ENCODE results near the gene UBE2E2.

UBE2E2 gene

GRCh38 chr3:23566499-23566898 lies 363.4 kb downstream of the UBE2E2 start:
- Histone ChIP-seq H3K36me3 (ENCODE audit: control insufficient read depth, low read length) (no peaks in the 10 kb centered on the region), H3K4me2 (ENCODE audit: low read length) (no peak overlapping the region), H3K4me1 (ENCODE audit: control insufficient read depth, low read length) (no peaks in the 10 kb centered on the region), H3K79me2 (ENCODE audit: control insufficient read depth, low read length) (no peaks in the 10 kb centered on the region), H4K20me1 (ENCODE audit: control insufficient read depth, insufficient read depth, low read depth, low read length) (no peaks in the 10 kb centered on the region), H3K27ac (ENCODE audit: low read depth, low read length) (no peak overlapping the region), H3K9me3 (ENCODE audit: control insufficient read depth, insufficient read depth, low read length) (no peaks in the 10 kb centered on the region), H3K4me3 (ENCODE audit: low read length) (no peak overlapping the region), H3K9me2 (replicated peaks; ENCODE audit: control insufficient read depth, low read length) (no peaks in the 10 kb centered on the region), H3F3A (ENCODE audit: control insufficient read depth, insufficient read depth) (no peaks in the 10 kb centered on the region), H3K27me3 (ENCODE audit: control insufficient read depth, low read length) (no peaks in the 10 kb centered on the region)
- no peak for TF ChIP-seq CTCF (IDR thresholded peaks at IDR 0.05; ENCODE audit: low read depth, low read length, poor library complexity, severe bottlenecking)
- no peak for TF ChIP-seq EZH2phosphoT487 (IDR thresholded peaks at IDR 0.05; ENCODE audit: borderline replicate concordance, low read length)

GRCh38 chr3:23567917-23568316 lies 364.8 kb downstream of the UBE2E2 start:
- H3F3A ChIP-seq (ENCODE audit: control insufficient read depth, insufficient read depth), result no peaks in the 10 kb centered on the region
- no peak overlapping the region for H3K4me3 ChIP-seq (ENCODE audit: low read length)
- TF ChIP-seq EZH2phosphoT487 (IDR thresholded peaks at IDR 0.05; ENCODE audit: borderline replicate concordance, low read length), result no peak
- TF ChIP-seq CTCF (IDR thresholded peaks at IDR 0.05; ENCODE audit: low read depth, low read length, poor library complexity, severe bottlenecking), result no peak
- no peaks in the 10 kb centered on the region for H3K36me3 ChIP-seq (ENCODE audit: control insufficient read depth, low read length)
- no peaks in the 10 kb centered on the region for H4K20me1 ChIP-seq (ENCODE audit: control insufficient read depth, insufficient read depth, low read depth, low read length)
- no peaks in the 10 kb centered on the region for H3K27me3 ChIP-seq (ENCODE audit: control insufficient read depth, low read length)
- no peaks in the 10 kb centered on the region for H3K4me1 ChIP-seq (ENCODE audit: control insufficient read depth, low read length)
- H3K79me2 ChIP-seq (ENCODE audit: control insufficient read depth, low read length), result no peaks in the 10 kb centered on the region
- no peak overlapping the region for H3K4me2 ChIP-seq (ENCODE audit: low read length)
- H3K9me2 ChIP-seq (replicated peaks; ENCODE audit: control insufficient read depth, low read length), result no peaks in the 10 kb centered on the region
- H3K27ac ChIP-seq (ENCODE audit: low read depth, low read length), result no peak overlapping the region
- no peaks in the 10 kb centered on the region for H3K9me3 ChIP-seq (ENCODE audit: control insufficient read depth, insufficient read depth, low read length)

GRCh38 chr3:23573827-23574226 lies 370.7 kb downstream of the UBE2E2 start:
- no peaks in the 10 kb centered on the region for H3K36me3 ChIP-seq (ENCODE audit: control insufficient read depth, low read length)
- H3K4me1 ChIP-seq (ENCODE audit: control insufficient read depth, low read length), result no peaks in the 10 kb centered on the region
- 0 out of 2 replicates have a peak, but pooled peaks cover 2% of the 10 kb centered on the region for H3K9me3 ChIP-seq (ENCODE audit: control insufficient read depth, insufficient read depth, low read length)
- H3F3A ChIP-seq (ENCODE audit: control insufficient read depth, insufficient read depth), result no peaks in the 10 kb centered on the region
- no peak overlapping the region for H3K4me3 ChIP-seq (ENCODE audit: low read length)
- no peaks in the 10 kb centered on the region for H3K27me3 ChIP-seq (ENCODE audit: control insufficient read depth, low read length)
- no peaks in the 10 kb centered on the region for H3K9me2 ChIP-seq (replicated peaks; ENCODE audit: control insufficient read depth, low read length)
- no peak overlapping the region for H3K4me2 ChIP-seq (ENCODE audit: low read length)
- no peak overlapping the region for H3K27ac ChIP-seq (ENCODE audit: low read depth, low read length)
- H4K20me1 ChIP-seq (ENCODE audit: control insufficient read depth, insufficient read depth, low read depth, low read length), result no peaks in the 10 kb centered on the region
- no peak for TF ChIP-seq EZH2phosphoT487 (IDR thresholded peaks at IDR 0.05; ENCODE audit: borderline replicate concordance, low read length)
- no peak for TF ChIP-seq CTCF (IDR thresholded peaks at IDR 0.05; ENCODE audit: low read depth, low read length, poor library complexity, severe bottlenecking)
- H3K79me2 ChIP-seq (ENCODE audit: control insufficient read depth, low read length), result no peaks in the 10 kb centered on the region
